ENCODE data around the gene ITPK1. TPM values are rescaled to one million over a fixed set of nuclear protein-coding genes. Genes with fewer than 3 reads are reported as not detected.

The ITPK1 gene
- total RNA-seq, 4 donors from 2014 or later = 43.9 to 56.1 (median 44.5) TPM

DNA sequence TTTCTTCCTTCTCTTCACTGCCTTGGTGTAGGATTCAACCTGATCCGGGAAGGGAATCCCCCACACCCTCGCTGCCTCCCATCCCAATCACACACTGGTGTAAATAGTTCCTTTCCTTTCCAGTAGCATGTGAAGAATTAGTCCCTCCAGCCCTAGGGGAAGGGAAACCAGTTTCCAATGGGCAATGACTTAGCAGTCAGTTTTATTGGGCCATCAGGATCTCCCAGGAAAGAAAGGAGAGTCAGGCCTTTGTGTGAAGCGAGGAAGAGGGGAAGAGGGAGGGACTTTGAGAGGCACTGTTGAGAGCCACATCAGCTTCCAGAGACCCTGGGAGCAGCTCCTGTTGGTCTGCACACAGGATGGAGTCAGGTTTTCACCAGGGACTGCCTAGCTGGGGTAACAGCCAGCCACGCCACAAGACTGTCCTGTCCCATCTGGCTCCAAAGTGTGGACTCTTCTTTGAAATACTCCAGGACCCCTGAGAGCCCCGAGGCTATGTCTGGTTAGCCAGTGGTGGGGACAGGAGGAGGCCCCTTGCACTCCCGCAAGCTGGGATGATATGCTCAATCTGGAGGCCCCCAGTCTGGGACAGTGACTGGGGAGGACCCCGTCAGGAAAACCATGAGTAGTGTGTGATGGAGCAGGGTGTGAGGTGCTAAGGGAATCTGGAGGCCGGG, 41.1 kb upstream of the ITPK1 start:
- H3K9me3 ChIP-seq = no peaks in the 10 kb centered on the region
- no peak overlapping the region for H3K27ac ChIP-seq
- no peak for DNase-seq
- intact Hi-C loops (cut with DNase I) = no loop called here
- TF ChIP-seq, protein P1, sequence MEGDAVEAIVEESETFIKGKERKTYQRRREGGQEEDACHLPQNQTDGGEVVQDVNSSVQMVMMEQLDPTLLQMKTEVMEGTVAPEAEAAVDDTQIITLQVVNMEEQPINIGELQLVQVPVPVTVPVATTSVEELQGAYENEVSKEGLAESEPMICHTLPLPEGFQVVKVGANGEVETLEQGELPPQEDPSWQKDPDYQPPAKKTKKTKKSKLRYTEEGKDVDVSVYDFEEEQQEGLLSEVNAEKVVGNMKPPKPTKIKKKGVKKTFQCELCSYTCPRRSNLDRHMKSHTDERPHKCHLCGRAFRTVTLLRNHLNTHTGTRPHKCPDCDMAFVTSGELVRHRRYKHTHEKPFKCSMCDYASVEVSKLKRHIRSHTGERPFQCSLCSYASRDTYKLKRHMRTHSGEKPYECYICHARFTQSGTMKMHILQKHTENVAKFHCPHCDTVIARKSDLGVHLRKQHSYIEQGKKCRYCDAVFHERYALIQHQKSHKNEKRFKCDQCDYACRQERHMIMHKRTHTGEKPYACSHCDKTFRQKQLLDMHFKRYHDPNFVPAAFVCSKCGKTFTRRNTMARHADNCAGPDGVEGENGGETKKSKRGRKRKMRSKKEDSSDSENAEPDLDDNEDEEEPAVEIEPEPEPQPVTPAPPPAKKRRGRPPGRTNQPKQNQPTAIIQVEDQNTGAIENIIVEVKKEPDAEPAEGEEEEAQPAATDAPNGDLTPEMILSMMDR (IDR thresholded peaks at IDR 0.05) = no peak
- no peak for TF ChIP-seq POLR2A (IDR thresholded peaks at IDR 0.05)
- 86% methylated on average over 6 of the region's 8 CpGs for WGBS, 2 donors
- H3K4me3 ChIP-seq (replicated peaks in 1 of 3) = no peak overlapping the region
- no peaks in the 10 kb centered on the region for H3K4me1 ChIP-seq
- H3K36me3 ChIP-seq = no peaks in the 10 kb centered on the region
- no peaks in the 10 kb centered on the region for H3K27me3 ChIP-seq

DNA sequence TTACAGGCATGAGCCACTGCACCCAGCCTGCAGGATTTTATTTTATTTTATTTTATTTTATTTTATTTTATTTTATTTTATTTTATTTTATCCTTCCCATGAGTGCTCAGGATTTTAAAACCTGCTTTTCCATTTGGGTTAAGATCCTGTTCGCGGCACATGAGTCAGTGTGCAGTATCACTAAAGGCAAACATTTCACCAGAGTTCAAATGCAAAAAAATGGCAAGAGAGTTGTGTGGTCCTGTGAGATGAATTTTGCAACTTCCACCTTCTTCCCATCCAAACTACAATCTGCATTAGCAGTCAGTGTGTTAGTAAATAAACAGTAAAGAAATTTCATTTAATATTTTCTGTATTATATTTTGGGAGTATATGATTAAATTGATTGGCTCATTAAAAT, 39.9 kb upstream of the ITPK1 start:
- TF ChIP-seq, protein P1 (IDR thresholded peaks at IDR 0.05) = no peak
- no peak for TF ChIP-seq POLR2A (IDR thresholded peaks at IDR 0.05)
- Histone ChIP-seq H3K4me3 (replicated peaks in 1 of 3) (no peak overlapping the region), H3K9me3 (no peaks in the 10 kb centered on the region), H3K36me3 (no peaks in the 10 kb centered on the region), H3K27me3 (no peaks in the 10 kb centered on the region), H3K27ac (no peak overlapping the region), H3K4me1 (no peaks in the 10 kb centered on the region)
- no peak for DNase-seq
- 82 to 91% methylated on average over 2 of the region's 2 CpGs for WGBS, 2 donors
- intact Hi-C loops (cut with DNase I) = no loop called here

DNA sequence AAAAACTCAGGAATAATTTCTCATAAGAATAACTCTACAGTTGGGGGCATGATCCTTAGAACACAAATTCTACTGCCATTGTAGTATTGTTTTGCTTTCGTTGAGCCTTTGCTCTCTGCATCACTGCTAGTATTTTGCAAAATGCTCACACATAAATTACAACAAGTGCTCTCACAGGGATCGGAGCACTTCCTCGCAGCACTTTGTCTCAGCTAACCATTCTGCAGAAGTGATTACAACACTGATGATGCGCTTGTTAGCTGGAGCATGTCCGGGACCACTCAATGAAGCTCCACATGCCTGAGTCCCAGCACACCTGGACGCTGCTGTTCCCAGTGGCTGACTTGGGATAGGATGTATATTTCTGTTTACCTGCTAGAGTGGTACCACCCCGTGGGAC, 37.4 kb upstream of the ITPK1 start:
- 58 to 59% methylated on average over 7 of the region's 7 CpGs for WGBS, 2 donors
- Histone ChIP-seq H3K9me3 (no peaks in the 10 kb centered on the region), H3K27me3 (no peaks in the 10 kb centered on the region), H3K27ac (no peak overlapping the region), H3K4me1 (no peaks in the 10 kb centered on the region), H3K4me3 (replicated peaks in 1 of 3) (no peak overlapping the region), H3K36me3 (no peaks in the 10 kb centered on the region)
- DNase-seq = no peak
- TF ChIP-seq, protein P1 (IDR thresholded peaks at IDR 0.05) = no peak
- TF ChIP-seq POLR2A (IDR thresholded peaks at IDR 0.05) = no peak
- intact Hi-C loops (cut with DNase I) = no loop called here

DNA sequence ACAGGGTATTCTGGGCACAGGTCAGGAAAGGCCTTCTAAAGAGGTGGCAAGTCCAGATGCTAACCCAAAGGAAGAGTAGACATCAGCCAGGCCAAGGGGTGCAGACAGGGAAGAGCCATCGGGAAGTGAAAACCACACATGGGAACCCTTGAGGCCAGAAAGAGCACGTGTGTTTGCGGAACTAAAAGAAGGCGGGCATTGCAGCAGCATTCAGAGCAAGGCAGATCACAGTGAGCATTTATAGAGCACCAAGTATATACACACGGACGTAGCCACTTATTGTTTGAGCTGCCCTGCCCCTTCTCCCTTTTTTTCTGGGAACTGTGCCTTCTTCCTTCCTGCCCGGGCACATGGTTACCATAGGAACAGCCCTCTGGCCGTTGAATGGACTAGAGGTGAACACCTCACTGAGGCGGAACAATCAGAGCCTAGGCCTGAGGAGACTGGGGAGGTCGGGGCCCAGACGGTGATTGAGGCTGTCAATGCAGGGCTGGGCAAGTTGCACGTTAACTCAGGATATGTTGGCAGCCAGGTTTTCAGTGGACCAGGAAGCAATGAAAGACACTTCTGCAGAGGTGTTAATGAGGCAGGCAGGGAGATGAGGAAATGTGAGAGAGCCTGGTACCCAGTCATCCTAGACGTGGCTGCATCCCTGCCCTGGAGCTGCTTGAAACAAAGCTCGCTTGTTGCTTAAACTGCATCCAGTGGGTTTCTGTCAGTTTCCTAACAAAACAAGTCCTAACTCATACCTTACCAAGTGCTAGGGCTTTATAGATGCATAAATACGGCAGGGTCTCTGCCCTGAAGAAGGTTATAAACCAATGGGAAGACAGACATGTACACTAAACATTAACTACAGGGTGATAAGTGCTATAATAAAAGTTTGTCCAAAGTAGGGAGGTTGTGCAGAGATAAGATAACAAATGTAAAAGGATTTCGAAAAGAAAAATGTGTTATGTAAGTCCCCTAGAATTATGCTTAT, 34.8 kb upstream of the ITPK1 start:
- 44 to 59% methylated on average over 16 of the region's 16 CpGs for WGBS, 2 donors
- H3K9me3 ChIP-seq = no peaks in the 10 kb centered on the region
- intact Hi-C loops (cut with DNase I) = no loop called here
- H3K4me3 ChIP-seq (replicated peaks in 1 of 3) = no peak overlapping the region
- DNase-seq = no peak
- no peaks in the 10 kb centered on the region for H3K36me3 ChIP-seq
- TF ChIP-seq POLR2A (IDR thresholded peaks at IDR 0.05) = no peak
- TF ChIP-seq, protein P1 (IDR thresholded peaks at IDR 0.05) = no peak
- H3K27me3 ChIP-seq = no peaks in the 10 kb centered on the region
- no peak overlapping the region for H3K27ac ChIP-seq
- no peaks in the 10 kb centered on the region for H3K4me1 ChIP-seq

- Histone ChIP-seq H3K36me3 (no peaks in the 10 kb centered on the region), H3K4me1 (no peaks in the 10 kb centered on the region), H3K9me3 (no peaks in the 10 kb centered on the region), H3K27me3 (no peaks in the 10 kb centered on the region), H3K4me3 (replicated peaks in 1 of 3) (no peak overlapping the region), H3K27ac (no peak overlapping the region)
- 87 to 90% methylated on average over 8 of the region's 8 CpGs for WGBS, 2 donors
- DNase-seq = no peak
- TF ChIP-seq, protein P1 (IDR thresholded peaks at IDR 0.05) = no peak
- TF ChIP-seq POLR2A (IDR thresholded peaks at IDR 0.05) = no peak
- intact Hi-C loops (cut with DNase I) = no loop called here
Observed at GRCh38 chr14:93148979-93149378, 33.3 kb upstream of the ITPK1 start.

Measured in thyroid gland (tissue), 4 donors.